GM19397 (cell line): ENCODE results near the gene HDAC4.

Experiments used
- ATAC-seq: cut with Tn5 transposase; IDR thresholded peaks from one replicate; pipeline ENCODE4 v1.9.1; 2021; ENCODE audit warnings: mild to moderate bottlenecking, moderate library complexity; ENCODE audit not compliant: unreplicated experiment

HDAC4 gene

GRCh38 chr2:239299218-239299939 is 101.4 kb downstream of the HDAC4 start:
- ATAC-seq = no peak

DNA sequence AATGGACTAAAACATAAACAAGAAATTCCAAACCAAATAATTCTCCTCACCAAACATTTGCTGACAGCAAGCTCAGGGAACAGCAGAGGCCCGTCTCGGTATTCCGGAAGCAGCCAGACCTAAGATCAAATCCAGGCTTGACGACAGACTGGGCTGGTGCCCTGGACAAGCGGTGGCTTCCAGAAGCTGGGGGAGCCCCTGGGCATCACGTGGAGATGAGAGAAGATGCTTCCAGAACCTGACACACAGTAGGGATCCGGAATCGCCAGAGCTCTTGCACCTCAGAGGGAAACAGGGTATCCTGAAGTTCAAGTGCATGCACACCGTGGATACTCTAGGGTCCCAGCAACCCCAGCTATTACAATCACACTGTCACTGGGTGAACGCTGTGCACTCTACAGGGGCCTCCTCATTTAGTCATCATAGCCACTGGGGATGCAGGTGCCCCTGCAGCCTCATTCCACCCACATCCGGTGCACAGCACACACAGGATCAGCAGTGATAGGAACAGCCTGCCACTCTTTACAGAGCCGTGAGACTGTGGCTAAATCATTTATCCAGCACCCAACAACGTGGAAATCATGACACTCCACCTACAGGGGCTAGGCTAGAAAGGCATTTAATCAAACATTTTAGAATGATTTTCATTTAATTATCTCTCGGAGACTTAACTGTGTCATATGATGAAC is 102.6 kb downstream of the HDAC4 start:
- no peak for ATAC-seq

GRCh38 chr2:239297142-239298004 is 103.4 kb downstream of the HDAC4 start:
- ATAC-seq = no peak

DNA sequence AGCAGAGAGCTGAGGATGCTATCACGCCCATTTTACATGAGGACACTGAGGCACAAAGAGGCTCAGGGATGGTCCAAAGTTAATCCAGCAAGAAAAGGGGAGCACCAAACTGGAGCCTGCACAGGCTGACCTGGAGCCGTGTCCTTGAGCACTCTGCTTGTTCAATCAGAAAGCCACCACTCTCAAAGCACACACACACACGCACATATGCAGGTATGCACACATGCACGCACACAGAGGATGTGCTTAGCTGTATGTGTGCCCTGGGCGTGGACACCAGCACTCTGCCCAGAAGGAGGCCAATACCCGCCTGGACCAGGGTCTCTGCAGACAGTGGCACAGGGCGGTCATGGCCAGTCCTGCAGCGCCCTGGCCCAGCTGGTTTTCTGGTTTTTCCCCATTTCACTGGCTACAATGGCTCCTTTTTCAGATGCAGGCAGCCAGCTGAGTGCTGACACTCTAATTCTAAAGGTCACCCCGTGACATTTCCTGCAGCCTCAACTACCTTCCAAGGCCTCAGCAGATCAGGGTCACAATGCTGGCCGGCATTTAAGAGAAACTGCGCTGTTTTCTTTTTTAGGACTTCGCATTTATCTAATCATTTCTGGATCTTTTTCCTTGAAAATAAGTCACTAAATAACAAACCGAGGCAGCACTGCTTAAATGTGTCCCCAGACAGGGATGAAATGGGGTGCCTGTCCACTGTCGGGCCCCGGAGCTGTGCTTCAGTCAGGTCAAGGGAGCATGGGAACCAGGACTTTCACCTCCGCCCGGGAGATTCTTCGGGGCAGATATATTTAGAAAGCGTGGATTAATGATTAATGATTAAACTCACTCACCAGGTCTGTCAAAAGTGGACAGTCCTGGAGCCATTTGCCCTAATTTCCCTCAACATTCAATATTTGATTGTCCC is 104.5 kb downstream of the HDAC4 start:
- ATAC-seq = no peak

- no peak for ATAC-seq
Observed at GRCh38 chr2:239295377-239296019, 105.3 kb downstream of the HDAC4 start.

GRCh38 chr2:239294571-239295054 is 106.2 kb downstream of the HDAC4 start:
- ATAC-seq = no peak

DNA sequence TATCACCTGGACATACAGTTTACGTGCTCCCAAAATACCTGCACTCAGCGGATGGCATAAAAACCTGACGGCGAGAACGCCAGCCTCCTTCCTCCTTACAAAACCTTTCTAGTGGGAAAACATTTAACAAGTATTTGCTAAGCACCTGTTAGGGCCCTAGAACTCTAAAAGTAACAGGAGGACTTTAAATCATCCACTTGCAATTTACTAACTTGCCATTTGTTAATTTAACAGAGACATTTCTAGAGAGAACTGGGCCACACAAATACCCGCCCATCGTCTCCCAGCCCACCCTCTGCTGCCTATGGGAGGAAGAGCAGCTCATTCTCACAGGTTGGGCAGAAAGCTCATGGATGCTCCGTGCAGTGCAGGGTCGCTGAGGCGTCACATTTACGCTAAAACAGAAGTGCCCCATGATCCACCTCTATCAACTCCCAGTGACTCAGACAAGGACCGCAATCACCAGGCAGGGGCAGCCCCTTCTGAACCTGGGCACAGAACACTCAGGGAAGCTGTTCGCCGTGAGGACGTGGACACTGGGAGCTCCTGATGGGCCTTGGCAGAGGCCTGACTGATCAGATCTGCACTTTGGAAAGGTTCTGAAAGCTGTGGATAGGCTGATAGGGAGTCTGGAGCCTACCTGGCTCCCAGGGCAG is 106.9 kb downstream of the HDAC4 start:
- peak; percentile 65 for ATAC-seq

DNA sequence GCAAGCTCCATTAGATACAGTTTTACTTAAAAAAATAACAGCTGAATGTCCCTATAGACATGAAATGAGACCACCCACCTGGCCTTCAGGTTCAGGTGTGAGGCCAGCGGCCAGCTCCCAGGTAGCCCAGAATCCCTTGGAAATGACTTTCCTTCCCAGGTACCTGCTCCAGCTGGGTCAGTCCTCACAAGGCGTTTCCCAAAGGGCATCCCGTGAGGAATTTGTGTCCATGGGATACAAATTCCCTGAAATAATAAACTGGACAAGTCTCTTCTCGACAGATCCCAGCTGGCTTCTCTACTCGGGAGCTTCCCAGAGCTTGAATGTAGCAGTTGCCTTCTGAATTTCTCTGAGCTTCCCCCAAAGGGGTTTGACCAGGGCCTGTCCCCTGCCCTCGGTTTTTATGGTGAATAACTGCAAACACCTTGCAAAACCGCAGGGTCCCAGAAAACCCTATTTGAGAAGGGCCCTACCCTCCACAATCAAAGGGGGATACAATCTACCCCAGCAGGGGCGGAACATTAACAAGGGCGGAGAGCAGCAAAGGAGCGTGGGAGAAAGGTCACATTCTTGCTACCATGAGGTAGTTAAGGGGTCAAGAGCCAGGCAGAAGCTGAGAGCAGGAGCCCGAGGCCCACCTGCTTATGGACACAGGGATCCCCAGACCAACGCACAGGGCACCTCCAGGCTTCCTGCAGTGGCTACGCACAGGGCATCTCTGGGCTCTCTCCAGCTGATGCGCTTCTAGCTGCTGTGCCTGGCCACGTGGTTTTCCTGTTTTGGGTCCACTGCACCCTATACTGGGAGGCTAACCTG is 107.7 kb downstream of the HDAC4 start:
- no peak for ATAC-seq

- ATAC-seq = no peak
Observed at GRCh38 chr2:239292531-239292930, 108.3 kb downstream of the HDAC4 start.

DNA sequence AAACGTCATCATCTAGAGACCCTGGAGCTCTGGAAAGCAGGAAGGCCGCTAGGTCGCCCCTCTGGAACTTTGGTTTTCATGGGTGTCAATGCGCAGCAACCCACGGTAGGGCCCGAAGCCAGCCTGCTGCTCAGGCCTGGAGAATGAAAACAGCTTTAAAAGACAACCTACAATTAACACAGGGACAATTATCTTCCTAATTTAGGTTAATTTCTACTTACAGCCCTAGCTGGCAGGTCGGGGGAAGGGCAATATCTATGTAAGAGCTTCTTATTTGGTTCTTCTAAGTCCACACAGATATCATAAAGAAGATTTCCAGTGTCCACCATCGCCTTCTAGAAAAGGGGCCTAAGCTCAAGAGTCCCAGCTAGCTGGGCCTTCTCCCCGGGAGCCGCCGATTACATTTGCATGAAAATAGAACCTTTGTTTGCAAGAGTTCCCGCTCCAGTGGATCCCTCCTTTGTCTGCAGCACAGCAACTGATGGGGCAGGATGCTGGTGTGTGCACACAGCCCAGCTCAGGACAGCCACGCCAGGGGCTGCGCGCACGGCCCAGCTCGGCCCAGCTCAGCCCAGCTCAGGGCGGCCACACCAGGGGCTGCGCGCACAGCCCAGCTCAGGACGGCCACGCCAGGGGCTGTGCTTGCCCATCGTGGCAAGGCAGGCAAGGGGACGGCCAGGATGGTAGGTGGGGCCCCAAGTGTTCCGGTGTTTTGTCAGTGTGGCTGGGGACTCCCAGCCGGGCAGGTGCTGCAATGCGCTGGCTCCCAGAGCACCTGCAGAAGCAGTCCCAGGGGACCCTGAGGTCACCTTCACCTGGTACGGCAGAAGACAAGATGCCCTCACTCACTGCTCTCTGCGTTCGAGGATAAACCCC is 109.1 kb downstream of the HDAC4 start:
- no peak for ATAC-seq

DNA sequence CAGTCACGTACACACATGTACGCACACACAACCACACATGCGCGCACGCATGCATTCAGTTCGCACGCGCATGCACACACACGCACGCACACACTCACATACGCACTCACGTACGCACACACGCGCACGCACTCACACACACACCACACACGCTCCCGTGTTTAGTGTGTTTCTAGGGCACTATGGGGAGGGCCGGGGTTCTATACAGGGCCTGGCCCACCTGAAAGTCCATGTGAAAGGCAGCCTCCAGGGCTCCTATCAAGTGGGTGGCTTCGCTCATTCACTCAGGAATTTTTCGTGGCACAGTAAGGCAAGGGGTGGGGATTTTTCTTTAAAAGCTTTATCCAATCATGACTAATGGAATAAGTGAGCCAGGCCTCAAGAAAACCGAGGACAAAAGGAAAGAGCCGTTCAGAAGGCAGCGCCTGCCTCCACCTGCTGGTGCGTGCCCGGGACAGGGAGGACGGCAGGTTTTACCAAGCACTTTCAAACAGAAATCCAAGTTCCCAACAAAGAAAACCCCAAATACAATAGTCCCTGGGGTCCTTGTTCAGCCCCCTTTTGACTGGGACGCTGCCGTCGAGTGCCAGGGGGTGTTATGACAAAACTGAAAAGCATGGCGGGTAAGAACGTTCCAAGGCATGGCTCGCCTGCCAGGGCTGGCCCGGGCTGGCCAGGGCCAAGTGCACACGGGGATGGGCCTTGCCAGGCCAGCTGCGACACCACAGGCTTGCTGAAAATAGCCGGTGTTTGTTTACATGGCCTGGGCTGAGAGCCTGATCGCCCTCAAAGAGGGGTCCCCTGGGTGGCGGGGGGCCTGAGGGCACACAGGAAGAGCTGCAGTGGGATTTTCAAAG is 110.0 kb downstream of the HDAC4 start:
- ATAC-seq = no peak

GRCh38 chr2:239289545-239289944 is 111.3 kb downstream of the HDAC4 start:
- ATAC-seq = no peak

- no peak for ATAC-seq
Observed at GRCh38 chr2:239288951-239289511, 111.8 kb downstream of the HDAC4 start.

DNA sequence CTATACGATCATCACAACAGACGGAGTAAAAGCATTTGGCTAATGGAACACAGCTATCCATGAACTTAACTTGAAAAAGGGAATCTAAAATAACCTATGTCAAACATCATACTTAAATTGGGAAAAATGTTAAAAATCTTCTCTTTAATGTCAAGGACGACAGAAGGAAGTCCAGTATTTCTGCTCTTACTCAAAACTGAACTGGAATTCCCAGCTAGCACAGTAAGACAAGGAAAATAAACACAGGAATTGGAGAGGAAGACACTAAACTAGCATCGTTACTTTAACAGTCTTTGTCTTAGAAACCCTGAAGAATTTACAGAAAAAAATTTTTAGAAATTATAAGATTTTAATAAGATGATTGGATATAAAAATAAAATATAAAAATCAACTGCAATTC is 112.6 kb downstream of the HDAC4 start:
- ATAC-seq = no peak

DNA sequence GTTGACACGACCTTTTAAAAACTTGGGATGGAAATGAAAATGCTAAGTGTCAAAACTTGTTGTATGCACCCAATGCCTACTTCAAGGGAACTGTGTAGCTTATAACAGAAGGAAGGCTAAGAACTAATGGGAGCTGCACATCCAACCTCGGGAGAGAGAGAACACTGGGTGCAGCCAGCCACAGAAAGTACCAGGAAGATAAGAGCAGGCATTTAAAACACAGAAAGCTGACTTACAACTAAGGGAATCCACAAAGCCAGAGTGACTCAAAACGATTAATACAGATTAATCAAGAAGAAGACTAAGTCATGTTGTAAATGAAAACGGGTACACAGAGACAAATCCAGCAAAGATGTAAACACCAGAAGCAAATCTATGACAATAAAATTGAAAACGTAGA is 113.4 kb downstream of the HDAC4 start:
- ATAC-seq = no peak

DNA sequence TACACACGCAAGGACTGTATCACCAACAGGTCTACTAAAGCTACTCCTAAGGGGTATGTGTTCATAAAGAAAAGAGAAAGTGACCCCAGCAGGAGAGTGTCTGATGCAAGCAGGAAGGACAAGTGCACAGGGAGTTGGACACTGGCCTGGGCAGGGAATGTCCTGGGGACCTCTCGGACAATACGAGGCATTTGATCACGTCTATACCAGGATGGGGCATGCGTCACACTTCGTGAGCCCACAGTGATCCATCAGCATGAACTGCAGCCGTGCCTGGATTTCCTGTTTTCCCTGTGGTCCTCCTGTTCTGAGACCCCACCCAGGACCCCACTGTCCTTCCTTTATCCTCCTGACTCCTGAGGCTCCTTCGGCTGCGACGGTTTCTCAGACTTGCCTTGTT is 113.9 kb downstream of the HDAC4 start:
- no peak for ATAC-seq

- no peak for ATAC-seq
Observed at GRCh38 chr2:239285932-239286230, 114.9 kb downstream of the HDAC4 start.
